Measurements from ENCODE around the gene RNFT2.
A peak's percentile ranks its signal among the peaks of the same experiment; 100 is the strongest.
"Not testable (repeated sequence)": the region's sequence is repeated elsewhere in the genome, so short reads cannot be mapped to it uniquely, and the experiment has no call there.

The RNFT2 gene

DNA sequence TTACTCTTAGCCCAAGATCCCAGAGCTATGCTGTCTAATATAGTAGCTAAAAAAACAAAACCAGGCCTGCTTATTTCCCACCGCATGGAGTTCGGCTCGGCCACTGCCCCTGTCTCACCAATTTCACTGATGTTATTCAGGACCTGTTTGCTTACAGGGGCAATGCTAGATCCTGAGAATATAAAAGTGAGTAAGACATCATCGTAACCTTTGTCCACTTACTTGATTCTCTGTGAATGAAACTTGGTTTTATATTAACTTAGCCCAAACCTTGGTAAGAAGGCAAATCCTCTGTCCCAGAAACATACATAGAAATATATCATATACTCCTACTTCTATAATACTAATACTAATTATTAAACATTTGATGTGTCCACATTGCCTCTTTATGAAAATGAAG is 56.6 kb downstream of the RNFT2 start:
- no peak for DNase-seq (ENCODE audit: low read depth in 2 of 2)

- DNase-seq (ENCODE audit: low read depth in 2 of 2) = no peak
These were observed 59.8 kb downstream of the RNFT2 start for GRCh38 chr12:116797885-116798284.

DNA sequence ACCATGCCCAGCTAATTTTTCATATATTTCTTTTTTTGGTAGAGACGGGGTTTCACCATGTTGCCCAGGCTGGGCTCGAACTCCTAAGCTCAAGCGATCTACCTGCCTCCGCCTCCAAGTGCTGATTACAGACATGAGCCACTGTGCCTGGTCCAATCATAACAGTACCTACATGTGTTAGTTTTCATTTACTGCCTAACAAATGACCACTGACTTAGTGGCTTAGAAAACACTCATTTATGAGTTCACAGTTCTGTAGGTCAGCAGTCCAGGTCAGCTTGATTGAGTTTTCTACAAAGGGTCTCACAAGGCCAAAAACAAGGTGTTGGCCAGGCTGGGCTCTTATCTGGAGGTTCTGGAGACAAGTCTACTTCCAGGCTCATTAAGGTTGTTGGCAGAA is 60.6 kb downstream of the RNFT2 start:
- no peak for DNase-seq (ENCODE audit: low read depth in 2 of 2)

DNA sequence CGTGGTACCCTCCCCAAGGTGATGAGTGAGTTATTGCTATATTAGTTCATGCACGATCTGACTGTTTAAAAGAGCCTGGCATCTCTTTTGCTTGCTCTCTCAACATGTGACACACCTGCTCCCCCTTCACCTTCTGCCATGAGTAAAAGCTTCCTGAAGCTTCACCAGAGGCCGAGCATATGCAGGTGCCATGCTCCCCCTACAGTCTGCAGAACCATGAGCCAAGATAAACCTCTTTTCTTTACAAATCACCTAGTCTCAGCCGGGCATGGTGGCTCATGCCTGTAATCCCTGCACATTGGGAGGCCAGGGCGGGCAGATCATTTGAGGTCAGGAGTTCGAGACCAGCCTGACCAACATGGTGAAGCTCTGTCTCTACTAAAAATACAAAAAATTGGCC is 61.8 kb downstream of the RNFT2 start:
- DNase-seq (ENCODE audit: low read depth in 2 of 2) = no peak

- DNase-seq (ENCODE audit: low read depth in 2 of 2) = no peak
These were observed 62.8 kb downstream of the RNFT2 start for GRCh38 chr12:116800918-116801317.

GRCh38 chr12:116802018-116802417 is 63.9 kb downstream of the RNFT2 start:
- DNase-seq (ENCODE audit: low read depth in 2 of 2) = no peak

GRCh38 chr12:116803013-116803736 is 65.1 kb downstream of the RNFT2 start:
- DNase-seq (ENCODE audit: low read depth in 2 of 2) = no peak

GRCh38 chr12:116804051-116804450 is 65.9 kb downstream of the RNFT2 start:
- no peak for DNase-seq (ENCODE audit: low read depth in 2 of 2)

DNA sequence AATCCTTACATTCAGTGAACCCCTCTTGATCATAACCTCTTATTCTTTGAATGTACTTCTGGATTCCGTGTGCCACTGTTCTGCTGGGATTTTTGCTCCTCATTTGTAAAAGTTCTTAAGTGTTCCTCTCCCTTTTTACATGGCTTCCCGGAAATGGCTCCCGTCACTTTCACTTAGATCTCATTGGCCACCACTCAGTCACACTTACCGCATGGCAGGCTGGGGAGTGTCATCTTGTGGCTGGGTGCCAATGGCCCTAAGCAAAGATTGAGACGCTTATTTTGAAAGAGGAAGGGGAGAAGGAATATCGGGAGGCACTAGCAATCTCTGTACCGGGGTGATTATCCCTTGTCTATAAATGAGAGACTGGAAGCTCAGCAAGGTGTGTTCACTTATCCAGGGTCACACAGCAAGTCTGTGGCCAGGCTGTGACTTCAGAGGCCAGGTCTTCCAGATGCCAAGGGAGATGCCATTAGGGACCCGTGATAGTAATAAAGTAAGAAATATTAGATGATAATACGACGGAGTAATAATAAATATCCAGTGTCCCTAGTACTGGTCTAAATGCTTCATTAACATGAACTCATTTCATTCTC is 68.8 kb downstream of the RNFT2 start:
- DNase-seq (ENCODE audit: low read depth in 2 of 2) = no peak

DNA sequence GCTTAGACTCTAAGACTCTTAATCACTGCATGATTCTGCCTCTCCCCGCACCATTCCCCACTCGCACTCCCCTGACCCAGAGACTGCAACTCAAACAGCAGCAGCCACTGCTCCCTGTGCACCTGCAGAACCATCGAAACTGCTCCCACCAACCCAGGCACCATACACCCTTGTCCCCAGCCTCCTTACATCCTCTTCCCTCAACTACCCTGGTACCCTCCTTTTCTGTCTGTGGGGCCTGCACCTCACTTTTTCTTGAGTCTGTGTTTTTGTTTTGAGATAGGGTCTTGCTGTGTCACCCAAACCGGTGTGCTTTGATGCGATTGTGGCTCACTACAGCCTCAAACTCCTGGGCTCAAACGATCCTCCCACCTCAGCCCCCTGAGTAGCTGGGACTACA is 69.4 kb downstream of the RNFT2 start:
- DNase-seq (ENCODE audit: low read depth in 2 of 2) = no peak

GRCh38 chr12:116808113-116809105 is 70.3 kb downstream of the RNFT2 start:
- no peak for DNase-seq (ENCODE audit: low read depth in 2 of 2)

DNA sequence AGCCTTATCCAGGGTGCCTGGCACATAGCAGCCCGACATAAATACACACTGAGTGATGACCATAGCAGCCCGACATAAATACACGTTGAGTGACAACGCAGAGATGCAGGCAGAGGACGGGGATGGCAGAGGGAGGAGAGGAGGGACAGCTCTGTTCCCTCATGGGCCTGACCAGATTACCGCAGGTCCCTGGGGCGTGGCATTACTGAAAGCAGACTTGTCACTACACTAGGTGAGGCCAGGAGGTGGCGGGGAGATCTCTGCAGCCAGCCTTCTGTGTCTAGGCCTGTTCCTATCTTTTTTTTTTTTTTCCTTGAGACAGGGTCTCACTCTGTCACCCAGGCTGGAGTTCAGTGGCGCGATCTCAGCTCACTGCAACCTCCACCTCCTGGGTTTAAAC is 74.1 kb downstream of the RNFT2 start:
- no peak for DNase-seq (ENCODE audit: low read depth in 2 of 2)

DNA sequence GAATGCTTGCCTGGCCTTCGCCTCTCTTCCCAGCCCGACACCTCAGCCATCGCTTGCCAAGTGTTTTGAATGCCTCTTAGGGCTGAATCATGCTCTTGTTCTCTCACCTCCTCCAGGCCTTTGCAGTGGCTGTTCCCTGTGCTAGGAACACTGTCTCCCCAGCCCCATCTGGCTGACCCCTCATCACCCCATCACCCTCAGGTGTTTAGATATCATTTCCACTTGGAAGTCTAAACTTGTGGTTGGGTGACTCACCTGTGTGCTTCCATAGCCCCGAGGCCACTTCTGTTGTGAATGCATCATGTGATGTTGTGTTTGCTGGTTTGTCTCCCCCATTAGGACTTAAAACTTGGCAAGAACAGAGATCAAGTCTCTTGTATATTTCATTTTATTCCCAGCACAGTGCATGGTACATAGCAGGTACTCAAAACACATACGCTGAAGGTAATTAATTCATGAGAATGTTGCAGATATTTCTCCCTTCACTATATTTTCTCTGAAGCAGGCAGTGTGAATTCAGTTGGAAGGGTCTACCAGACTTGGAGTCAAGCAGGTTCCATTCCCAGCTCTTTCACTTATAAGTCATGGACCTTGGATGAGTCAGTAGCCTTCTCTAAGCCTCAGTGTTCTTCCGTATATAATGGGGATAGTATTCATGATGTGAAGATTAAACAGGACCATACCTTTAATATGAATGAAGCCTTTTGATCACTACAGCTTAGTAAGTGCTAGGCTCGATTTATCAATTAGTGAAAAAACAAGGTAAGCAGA is 75.3 kb downstream of the RNFT2 start:
- DNase-seq (ENCODE audit: low read depth in 2 of 2) = no peak

DNA sequence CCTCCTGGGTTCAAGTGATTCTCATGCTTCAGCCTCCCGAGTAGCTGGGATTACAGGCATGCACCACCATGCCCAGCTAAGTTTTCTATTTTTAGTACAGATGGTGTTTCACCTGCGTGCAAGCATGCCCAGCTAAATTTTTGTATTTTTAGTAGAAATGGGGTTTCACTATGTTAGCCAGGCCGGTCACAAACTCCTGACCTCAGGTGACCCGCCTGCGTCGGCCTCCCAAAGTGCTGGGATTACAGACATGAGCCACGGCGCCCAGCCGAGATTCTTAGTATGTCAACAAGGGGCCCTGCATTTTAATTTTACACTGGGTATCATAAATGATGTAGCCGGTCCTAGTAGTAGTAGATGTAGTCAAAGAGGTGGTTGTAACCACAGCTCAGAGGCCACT is 76.7 kb downstream of the RNFT2 start:
- DNase-seq (ENCODE audit: low read depth in 2 of 2) = not testable (repeated sequence)

GRCh38 chr12:116818341-116818856 is 80.3 kb downstream of the RNFT2 start:
- peak in 1 of 2 donors; percentile 2 for DNase-seq (ENCODE audit: low read depth in 2 of 2)

DNA sequence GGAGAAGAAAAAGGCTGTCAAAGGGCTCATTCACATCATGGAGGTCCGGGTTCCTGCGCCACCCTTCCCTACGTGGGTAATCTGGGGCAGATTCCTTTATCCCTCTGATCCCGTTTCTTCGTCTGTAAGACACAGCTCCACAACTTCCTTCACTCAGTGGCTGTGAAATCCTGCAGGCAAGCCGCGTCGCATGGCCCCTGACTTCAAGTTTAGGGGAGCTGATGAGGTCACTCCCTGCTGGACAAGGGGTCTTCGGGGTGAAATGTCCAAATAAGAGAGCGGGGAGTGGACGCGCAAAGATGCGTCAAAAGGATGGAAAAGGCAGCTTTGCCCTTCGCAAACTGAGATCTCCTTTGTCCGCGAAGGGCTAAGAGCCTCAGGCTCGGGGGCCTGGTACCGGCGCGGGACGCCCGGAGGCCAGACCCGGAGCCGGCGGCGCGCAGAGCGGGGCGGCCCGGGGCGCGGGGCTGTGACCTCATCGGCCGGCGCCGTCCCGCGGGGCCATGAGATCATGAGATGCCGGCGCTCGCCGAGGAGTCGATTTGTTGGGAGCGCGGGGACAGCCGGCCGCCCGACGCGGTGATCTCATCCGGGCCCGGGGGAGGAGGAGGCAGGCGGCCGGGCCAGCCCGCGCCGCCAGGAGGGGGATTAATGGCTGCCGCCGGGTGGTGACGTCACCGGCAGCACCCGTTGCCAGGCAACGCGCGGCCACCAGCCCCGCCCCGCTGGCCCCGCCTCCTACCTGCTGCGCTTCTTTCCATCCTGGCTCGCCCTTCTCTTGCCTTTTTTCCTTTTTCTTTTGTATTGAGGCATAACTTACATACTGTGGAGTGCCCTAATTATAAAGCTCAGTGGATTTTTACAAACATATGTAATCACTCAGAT is 81.1 kb downstream of the RNFT2 start:
- peak; percentile 82 to 88 for DNase-seq (ENCODE audit: low read depth in 2 of 2)

DNA sequence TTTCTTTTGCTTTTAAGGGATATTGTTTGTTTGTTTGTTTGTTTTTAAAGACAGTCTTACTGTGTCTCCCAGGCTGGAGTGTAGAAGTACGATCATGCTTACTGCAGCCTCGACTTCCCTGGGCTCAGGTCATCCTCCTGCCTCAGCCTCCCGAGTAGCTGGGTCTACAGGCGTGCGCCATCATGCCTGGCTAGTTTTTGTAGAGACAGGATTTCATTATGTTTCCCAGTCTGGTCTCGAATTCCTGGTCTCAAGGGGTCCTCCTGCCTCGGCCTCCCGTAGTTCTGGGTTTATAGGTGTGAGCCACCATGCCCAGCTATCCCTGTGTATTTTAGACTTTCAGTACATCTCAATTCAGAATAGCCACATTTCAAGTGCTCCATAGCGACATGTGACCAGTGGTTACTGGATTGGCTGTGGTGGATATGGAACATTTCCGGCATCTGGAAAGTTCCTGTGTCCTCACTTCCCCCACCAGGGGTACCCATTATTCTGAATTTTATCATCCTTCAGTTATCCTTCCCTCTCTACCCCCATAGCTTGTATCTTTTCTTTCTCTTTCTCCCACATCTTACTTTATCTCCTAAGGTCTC is 82.0 kb downstream of the RNFT2 start:
- DNase-seq (ENCODE audit: low read depth in 2 of 2) = no peak

- DNase-seq (ENCODE audit: low read depth in 2 of 2) = no peak
These were observed 83.2 kb downstream of the RNFT2 start for GRCh38 chr12:116821291-116821690.

DNA sequence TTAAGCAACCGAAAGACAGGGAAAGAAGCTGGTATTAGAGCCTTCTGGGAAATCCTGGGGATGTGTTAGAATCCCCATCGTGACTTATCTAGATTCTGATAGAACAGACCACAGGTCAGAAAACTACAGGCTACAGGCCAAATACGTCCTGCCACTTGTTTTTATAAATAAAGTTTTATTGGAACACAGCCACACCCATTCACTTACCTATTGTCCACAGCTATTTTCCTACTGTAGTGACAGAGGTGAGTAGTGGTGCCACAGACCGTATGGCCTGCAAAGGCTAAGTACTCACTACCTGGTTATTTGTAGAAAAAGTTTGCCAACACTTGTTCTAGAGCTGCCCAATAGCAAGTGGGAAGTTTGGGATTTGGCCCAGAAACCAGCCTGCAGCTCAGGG is 89.3 kb downstream of the RNFT2 start:
- DNase-seq (ENCODE audit: low read depth in 2 of 2) = no peak

DNA sequence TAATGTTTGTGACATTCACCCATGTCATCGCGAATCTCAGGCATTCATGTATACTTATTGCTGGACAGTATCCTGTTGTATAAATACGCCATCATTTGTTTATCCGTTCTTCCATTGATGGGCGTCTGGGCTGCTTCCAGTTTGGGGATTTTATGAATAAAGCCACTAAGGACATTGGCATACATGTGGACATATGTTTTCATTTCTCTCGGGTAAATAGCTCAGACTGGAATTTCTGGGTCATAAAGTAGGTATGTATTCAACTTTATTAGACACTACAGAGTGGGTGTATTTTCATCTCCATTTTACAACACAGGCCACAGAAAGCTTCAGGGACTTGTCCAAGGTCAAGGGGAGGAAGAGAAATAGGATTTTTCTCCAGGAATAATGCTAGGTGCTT is 94.2 kb downstream of the RNFT2 start:
- DNase-seq (ENCODE audit: low read depth in 2 of 2) = no peak

Data from stimulated activated CD4-positive, alpha-beta T cell treated with anti-CD3 and anti-CD28 coated beads, Interleukin-4, amount 100 ng/mL, for 48 hours (primary cell).